H9 (cell line): ENCODE data around the gene UBIAD1. TPM values are rescaled to one million over a fixed set of nuclear protein-coding genes. Genes with fewer than 3 reads are reported as not detected.

ENCODE experiments used
- DNase-seq: peaks from one replicate; pipeline ENCODE4 v3.0.0-alpha.2; 2017
- H2AFZ ChIP-seq: one replicate; pipeline ENCODE4 v1.6.1; 2013; ENCODE audit warnings: mild to moderate bottlenecking, low read length, control low read depth, moderate library complexity
- H2AK5ac ChIP-seq: 2 replicates; pipeline ENCODE4 v1.6.1; 2013; ENCODE audit warnings: low read length, control low read depth, mixed read lengths; ENCODE audit not compliant: insufficient read length
- H2BK120ac ChIP-seq: one replicate; pipeline ENCODE4 v1.6.1; 2013; ENCODE audit warnings: low read depth, mild to moderate bottlenecking, low read length, control low read depth, inconsistent platforms; ENCODE audit not compliant: poor library complexity, severe bottlenecking
- H2BK12ac ChIP-seq: 2 replicates; pipeline ENCODE4 v1.6.1; 2013; ENCODE audit warnings: low read length, control low read depth, mixed read lengths, low read depth; ENCODE audit not compliant: insufficient read length
- H2BK15ac ChIP-seq: 2 replicates; pipeline ENCODE4 v1.6.1; 2013; ENCODE audit warnings: low read depth, low read length, control low read depth
- H2BK20ac ChIP-seq: one replicate; pipeline ENCODE4 v1.6.1; 2013; ENCODE audit warnings: low read depth, mild to moderate bottlenecking, low read length, control low read depth, inconsistent platforms; ENCODE audit not compliant: poor library complexity, severe bottlenecking
- H2BK5ac ChIP-seq: 2 replicates; pipeline ENCODE4 v1.6.1; 2013; ENCODE audit warnings: low read length, control low read depth, mixed read lengths; ENCODE audit not compliant: insufficient read length
- H3K14ac ChIP-seq: 2 replicates; pipeline ENCODE4 v1.6.1; 2013; ENCODE audit warnings: low read length, control low read depth; ENCODE audit not compliant: insufficient read depth
- H3K18ac ChIP-seq: 2 replicates; pipeline ENCODE4 v1.6.1; 2013; ENCODE audit warnings: low read depth, mild to moderate bottlenecking, mixed read lengths, low read length, control low read depth; ENCODE audit not compliant: insufficient read length
- H3K23ac ChIP-seq: 2 replicates; pipeline ENCODE4 v1.6.1; 2013; ENCODE audit warnings: low read length, control low read depth, mixed read lengths, low read depth; ENCODE audit not compliant: insufficient read length
- H3K23me2 ChIP-seq: 2 replicates; pipeline ENCODE4 v1.6.1; 2013; ENCODE audit warnings: low read depth, mild to moderate bottlenecking, mixed read lengths, low read length, control low read depth; ENCODE audit not compliant: insufficient read length, poor library complexity, severe bottlenecking
- H3K27ac ChIP-seq: 2 replicates; pipeline ENCODE4 v1.5.1; 2013; ENCODE audit warnings: low read length, control low read depth, mixed read lengths, low read depth; ENCODE audit not compliant: insufficient read length
- H3K27me3 ChIP-seq: 2 replicates; pipeline ENCODE4 v1.6.1; 2013; ENCODE audit warnings: low read length, control low read depth, inconsistent platforms; ENCODE audit not compliant: insufficient read depth
- H3K4ac ChIP-seq: 2 replicates; pipeline ENCODE4 v1.6.1; 2013; ENCODE audit warnings: low read depth, mild to moderate bottlenecking, control low read depth, inconsistent platforms, low read length, moderate library complexity
- H3K4me1 ChIP-seq: 2 replicates; pipeline ENCODE4 v1.6.1; 2013; ENCODE audit warnings: low read length, control low read depth, inconsistent platforms; ENCODE audit not compliant: insufficient read depth
- H3K4me2 ChIP-seq: 2 replicates; pipeline ENCODE4 v1.6.1; 2013; ENCODE audit warnings: low read length, control low read depth, mixed read lengths; ENCODE audit not compliant: insufficient read length, insufficient read depth
- H3K56ac ChIP-seq: 2 replicates; pipeline ENCODE4 v1.6.1; 2013; ENCODE audit warnings: low read depth, mild to moderate bottlenecking, mixed read lengths, low read length, control low read depth; ENCODE audit not compliant: insufficient read length
- H3K79me1 ChIP-seq: 2 replicates; pipeline ENCODE4 v1.6.1; 2013; ENCODE audit warnings: low read depth, mild to moderate bottlenecking, moderate library complexity, low read length, control low read depth, inconsistent platforms; ENCODE audit not compliant: insufficient read depth, poor library complexity, severe bottlenecking
- H3K79me2 ChIP-seq: 2 replicates; pipeline ENCODE4 v1.6.1; 2013; ENCODE audit warnings: low read length, control low read depth, inconsistent platforms; ENCODE audit not compliant: insufficient read depth
- H3K9ac ChIP-seq: 2 replicates; pipeline ENCODE4 v1.6.1; 2013; ENCODE audit warnings: low read length, control low read depth, mixed read lengths; ENCODE audit not compliant: insufficient read length; ENCODE audit errors: extremely low read depth
- H3K9me3 ChIP-seq: one replicate; pipeline ENCODE4 v1.6.1; 2013; ENCODE audit warnings: low read depth, low read length, inconsistent platforms; ENCODE audit not compliant: control insufficient read depth
- H3T11ph ChIP-seq: one replicate; pipeline ENCODE4 v1.6.1; 2013; ENCODE audit warnings: mild to moderate bottlenecking, low read length, control low read depth, inconsistent platforms
- H4K20me1 ChIP-seq: one replicate; pipeline ENCODE4 v1.6.1; 2013; ENCODE audit not compliant: control insufficient read depth, insufficient read length, insufficient read depth
- H4K5ac ChIP-seq: 2 replicates; pipeline ENCODE4 v1.6.1; 2013; ENCODE audit warnings: low read depth, mild to moderate bottlenecking, mixed read lengths, low read length, control low read depth; ENCODE audit not compliant: insufficient read length
- H4K8ac ChIP-seq: replicated peaks from 2 replicates; pipeline ENCODE4 v1.6.1; 2013; ENCODE audit warnings: low read length, control low read depth, mixed read lengths, low read depth; ENCODE audit not compliant: insufficient read length
- H4K91ac ChIP-seq: 2 replicates; pipeline ENCODE4 v1.6.1; 2013; ENCODE audit warnings: low read depth, mild to moderate bottlenecking, moderate library complexity, mixed read lengths, low read length, control low read depth; ENCODE audit not compliant: insufficient read length
- H3K27ac Mint-ChIP-seq, 3 experiments: 2 replicates in 2 of 3; 3 replicates in 1 of 3; pipeline ENCODE4 v1.8.0; 2020 to 2021; ENCODE audit warnings: mixed read lengths in 3 of 3, mild to moderate bottlenecking in 1 of 3, moderate library complexity in 1 of 3
- H3K27me3 Mint-ChIP-seq: 2 replicates; pipeline ENCODE4 v1.8.0; 2021; ENCODE audit warnings: low read depth, mild to moderate bottlenecking, moderate library complexity, mixed read lengths
- H3K36me3 Mint-ChIP-seq, 3 experiments: 2 replicates in 2 of 3; 3 replicates in 1 of 3; pipeline ENCODE4 v1.8.0; 2020 to 2021; ENCODE audit warnings: low read depth in 3 of 3, mixed read lengths in 3 of 3; ENCODE audit not compliant: insufficient read depth in 1 of 3
- H3K4me1 Mint-ChIP-seq, 2 experiments: 2 replicates each; pipeline ENCODE4 v1.8.0; 2020; ENCODE audit warnings: mixed read lengths in 2 of 2
- H3K4me3 Mint-ChIP-seq, 2 experiments: 2 replicates in 1 of 2; 3 replicates in 1 of 2; pipeline ENCODE4 v1.8.0; 2020 to 2021; ENCODE audit warnings: mild to moderate bottlenecking in 2 of 2, mixed read lengths in 2 of 2, moderate library complexity in 1 of 2
- H3K9me3 Mint-ChIP-seq, 2 experiments: 2 replicates in 1 of 2; 3 replicates in 1 of 2; pipeline ENCODE4 v1.8.0; 2020; ENCODE audit warnings: mild to moderate bottlenecking in 2 of 2, mixed read lengths in 2 of 2, moderate library complexity in 1 of 2
- CTCF ChIP-seq: fragments of 200-600 bp; sonication (generic); conservative IDR thresholded peaks from 3 replicates; pipeline ENCODE4 v1.8.0; 2021; ENCODE audit warnings: antibody characterized with exemption, mild to moderate bottlenecking
- WGBS: extraction: QIAGEN DNeasy Blood & Tissue Kit; methylation state at CpG from one replicate; pipeline ENCODE4 v1.1.7; 2013; ENCODE audit warnings: missing lambda C conversion rate, low lambda C conversion rate, mixed read lengths; ENCODE audit not compliant: insufficient read length; ENCODE audit errors: extremely low coverage; 5-methylcytosine and 5-hydroxymethylcytosine counted together
- total RNA-seq: library from RNA; stranded (reverse); gene quantifications from 2 replicates; pipeline ENCODE4 v1.2.1, GENCODE V29; 2021

Gene UBIAD1
- total RNA-seq, 1 experiment from 2014 or later, result 30.2 TPM

GRCh38 chr1:11291049-11291448 lies 18.1 kb downstream of the UBIAD1 start:
- no peak overlapping the region for H2AFZ ChIP-seq
- no peak overlapping the region for H3T11ph ChIP-seq
- no peaks in the 10 kb centered on the region for H3K27me3 Mint-ChIP-seq
- H4K91ac ChIP-seq, result no peak overlapping the region
- H3K9ac ChIP-seq, result no peak overlapping the region
- H3K4me2 ChIP-seq, result no peak overlapping the region
- no peak overlapping the region for H2BK5ac ChIP-seq
- H2AK5ac ChIP-seq, result no peak overlapping the region
- H2BK120ac ChIP-seq, result no peak overlapping the region
- no peaks in the 10 kb centered on the region; a peak in 1 of 5 replicates for H3K9me3 Mint-ChIP-seq
- H3K23me2 ChIP-seq, result no peaks in the 10 kb centered on the region
- H3K36me3 Mint-ChIP-seq, result peaks cover 11 to 42% (median 17%) of the 10 kb centered on the region in 3 experiments
- no peak overlapping the region for H3K27ac Mint-ChIP-seq
- no peaks in the 10 kb centered on the region for H3K79me1 ChIP-seq
- no peaks in the 10 kb centered on the region for H3K79me2 ChIP-seq
- WGBS, result no CpG with 5 or more reads among the region's 2 CpGs
- no peak overlapping the region for H3K18ac ChIP-seq
- no peak overlapping the region for H2BK15ac ChIP-seq
- H3K23ac ChIP-seq, result no peak overlapping the region
- H3K4ac ChIP-seq, result no peak overlapping the region
- no peak for DNase-seq
- no peaks in the 10 kb centered on the region for H3K27me3 ChIP-seq
- H3K4me1 Mint-ChIP-seq, result peaks cover 28 to 34% of the 10 kb centered on the region in 2 experiments
- TF ChIP-seq CTCF, result no peak
- no peaks in the 10 kb centered on the region for H3K9me3 ChIP-seq
- no peak overlapping the region for H4K8ac ChIP-seq
- H3K56ac ChIP-seq, result no peak overlapping the region
- no peak overlapping the region for H4K5ac ChIP-seq
- H3K4me3 Mint-ChIP-seq, result no peak overlapping the region
- H3K27ac ChIP-seq, result no peak overlapping the region
- peaks cover 9% of the 10 kb centered on the region; the same call in 1 of the 2 replicates for H3K4me1 ChIP-seq
- H4K20me1 ChIP-seq, result no peaks in the 10 kb centered on the region
- no peak overlapping the region for H2BK12ac ChIP-seq
- no peak overlapping the region for H3K14ac ChIP-seq
- no peak overlapping the region for H2BK20ac ChIP-seq
